ENCODE results near the gene SIRT2. TPM values are rescaled to one million over a fixed set of nuclear protein-coding genes. Genes with fewer than 3 reads are reported as not detected.

Gene SIRT2
- total RNA-seq, 2 experiments from 2014 or later: 25.5 to 32.1 TPM

DNA sequence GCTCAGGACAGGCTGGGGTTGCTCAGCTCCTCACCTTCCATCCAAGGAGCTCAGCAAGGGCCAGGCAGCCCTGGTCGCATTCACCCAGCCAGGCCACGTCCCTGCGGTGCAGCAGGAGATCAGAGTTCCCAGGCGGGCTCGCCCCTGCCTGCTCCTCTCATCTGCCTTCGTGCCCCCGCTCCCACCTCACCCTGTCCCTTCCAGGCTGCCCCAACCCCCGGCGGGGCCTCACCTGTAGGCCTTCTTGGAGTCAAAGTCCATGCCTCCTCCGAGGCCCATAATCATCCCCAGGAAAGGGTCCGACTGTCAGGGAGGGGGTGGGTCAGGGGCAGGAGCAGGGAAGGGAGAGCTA is 20.0 kb downstream of the SIRT2 start:
- TF ChIP-seq CTCF (conservative IDR thresholded peaks at IDR 0.05; ENCODE audit: low read length) (no peak), EZH2phosphoT487 (IDR thresholded peaks at IDR 0.05; ENCODE audit: borderline replicate concordance, low read depth, low read length) (no peak)
- Histone ChIP-seq H3K9me3 (ENCODE audit: low read length) (no peaks in the 10 kb centered on the region), H3K9me2 (ENCODE audit: insufficient read depth, low read length) (no peaks in the 10 kb centered on the region), H3K36me3 (ENCODE audit: insufficient read depth, low read length) (no peaks in the 10 kb centered on the region), H3K4me1 (ENCODE audit: insufficient read depth, low read length, poor library complexity, severe bottlenecking) (peaks cover 26% of the 10 kb centered on the region), H3K4me3 (ENCODE audit: low read depth, low read length, poor library complexity, severe bottlenecking) (no peak overlapping the region), H2AFZ (ENCODE audit: low read length) (no peak overlapping the region), H3K27ac (ENCODE audit: low read depth, low read length, poor library complexity, severe bottlenecking) (peak overlapping the region; percentile 90), H4K20me1 (ENCODE audit: insufficient read depth, low read length) (no peaks in the 10 kb centered on the region), H3K4me2 (ENCODE audit: low read length) (peak overlapping the region; percentile 94), H3K79me2 (ENCODE audit: insufficient read depth, low read depth, low read length) (no peaks in the 10 kb centered on the region)
- ChIA-PET CTCF (ENCODE audit: unreplicated experiment) (interaction anchor here (1.3 to 1.5 kb wide), 2 partner anchors 8 to 10 kb away, joined by 5 to 7 read pairs; no protein-coding TSS in a partner anchor), POLR2A (interaction anchor here (1.0 to 1.5 kb wide), 3 partner anchors 11 to 27 kb away, joined by 3 to 4 read pairs (median 3); no protein-coding TSS in a partner anchor)
- intact Hi-C loops (cut with micrococcal nuclease; ENCODE audit: unreplicated experiment): no loop called here
- no peak for DNase-seq (ENCODE audit: low spot score)
- no TSS peak for BruUV-seq (replicated peaks)

GRCh38 chr19:38878575-38879399 is 20.6 kb downstream of the SIRT2 start:
- Histone ChIP-seq H3K36me3 (ENCODE audit: insufficient read depth, low read length) (no peaks in the 10 kb centered on the region), H3K4me3 (ENCODE audit: low read depth, low read length, poor library complexity, severe bottlenecking) (peak overlapping the region; percentile 65), H3K9me3 (ENCODE audit: low read length) (no peaks in the 10 kb centered on the region), H3K27ac (ENCODE audit: low read depth, low read length, poor library complexity, severe bottlenecking) (peak overlapping the region; percentile 90), H3K9me2 (ENCODE audit: insufficient read depth, low read length) (no peaks in the 10 kb centered on the region), H3K4me1 (ENCODE audit: insufficient read depth, low read length, poor library complexity, severe bottlenecking) (peaks cover 26% of the 10 kb centered on the region), H3K79me2 (ENCODE audit: insufficient read depth, low read depth, low read length) (no peaks in the 10 kb centered on the region), H4K20me1 (ENCODE audit: insufficient read depth, low read length) (no peaks in the 10 kb centered on the region), H2AFZ (ENCODE audit: low read length) (peak overlapping the region; percentile 40; the same call in 1 of the 2 replicates), H3K4me2 (ENCODE audit: low read length) (peak overlapping the region; percentile 94)
- ChIA-PET CTCF (ENCODE audit: unreplicated experiment) (interaction anchor here (0.6 to 1.5 kb wide), 4 partner anchors 9 to 155 kb away, joined by 3 to 7 read pairs (median 5); no protein-coding TSS in a partner anchor), POLR2A (interaction anchor here (0.6 to 2.1 kb wide), 6 partner anchors 11 to 142 kb away, joined by 3 to 10 read pairs (median 4); no protein-coding TSS in a partner anchor)
- DNase-seq (ENCODE audit: low spot score): no peak
- BruUV-seq (replicated peaks): TSS peak; percentile 93
- TF ChIP-seq EZH2phosphoT487 (IDR thresholded peaks at IDR 0.05; ENCODE audit: borderline replicate concordance, low read depth, low read length) (no peak), CTCF (conservative IDR thresholded peaks at IDR 0.05; ENCODE audit: low read length) (peak; percentile 52)
- intact Hi-C loops (cut with micrococcal nuclease; ENCODE audit: unreplicated experiment): no loop called here
